NCI-H128 (cell line): ENCODE data around the gene ARL6.
A peak's percentile ranks its signal among the peaks of the same experiment; 100 is the strongest.

Experiments
- DNase-seq: peaks from one replicate; lab custom pipeline; 2025; ENCODE audit not compliant: unreplicated experiment; lab: John Stamatoyannopoulos, UW

The ARL6 gene

DNA sequence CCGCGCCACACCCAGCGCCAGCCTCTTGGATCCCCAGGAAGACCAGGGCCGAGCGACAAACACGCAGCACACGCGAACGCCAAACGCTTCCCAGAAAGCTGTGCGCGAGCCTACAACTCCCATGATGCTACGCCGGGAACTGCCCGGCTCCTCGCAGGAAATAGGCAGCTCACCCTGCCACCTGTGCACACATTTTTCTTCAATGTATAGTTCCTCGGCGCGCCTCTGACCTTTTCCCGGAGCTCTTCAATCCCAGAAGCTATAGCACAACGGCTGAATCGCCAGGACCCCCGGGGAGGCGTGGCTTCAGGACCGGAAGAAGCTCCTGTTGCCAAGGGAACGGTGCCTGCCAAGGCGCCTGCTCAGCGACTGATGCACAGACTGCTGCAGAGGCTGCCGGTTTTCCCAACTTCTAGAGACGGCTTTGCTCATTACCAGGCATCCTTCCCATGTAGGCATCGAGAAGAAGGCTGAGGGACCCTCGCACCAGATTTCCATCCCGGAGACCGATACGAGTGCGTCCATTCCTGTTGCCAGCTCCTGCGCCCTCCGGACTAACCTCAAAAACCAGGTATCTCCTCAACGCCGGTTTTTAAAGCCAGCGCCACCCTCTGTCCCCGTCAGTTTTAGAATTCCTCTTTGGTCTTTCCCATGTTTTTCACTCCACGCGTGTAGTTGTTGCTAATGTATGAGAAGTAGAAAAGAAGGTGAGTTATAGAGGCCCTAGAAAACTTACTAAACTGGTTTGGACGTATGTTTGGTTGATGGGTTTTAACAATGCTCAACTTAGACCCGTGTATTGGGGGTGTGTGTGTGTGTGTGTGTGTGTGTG lies at the start of gene ARL6:
TSS of gene ARL6 (plus strand) at position 352 of the 832 bp plus-strand sequence. CDS start 3,350 bp downstream, outside the sequence.
- peak; percentile 81 for DNase-seq

DNA sequence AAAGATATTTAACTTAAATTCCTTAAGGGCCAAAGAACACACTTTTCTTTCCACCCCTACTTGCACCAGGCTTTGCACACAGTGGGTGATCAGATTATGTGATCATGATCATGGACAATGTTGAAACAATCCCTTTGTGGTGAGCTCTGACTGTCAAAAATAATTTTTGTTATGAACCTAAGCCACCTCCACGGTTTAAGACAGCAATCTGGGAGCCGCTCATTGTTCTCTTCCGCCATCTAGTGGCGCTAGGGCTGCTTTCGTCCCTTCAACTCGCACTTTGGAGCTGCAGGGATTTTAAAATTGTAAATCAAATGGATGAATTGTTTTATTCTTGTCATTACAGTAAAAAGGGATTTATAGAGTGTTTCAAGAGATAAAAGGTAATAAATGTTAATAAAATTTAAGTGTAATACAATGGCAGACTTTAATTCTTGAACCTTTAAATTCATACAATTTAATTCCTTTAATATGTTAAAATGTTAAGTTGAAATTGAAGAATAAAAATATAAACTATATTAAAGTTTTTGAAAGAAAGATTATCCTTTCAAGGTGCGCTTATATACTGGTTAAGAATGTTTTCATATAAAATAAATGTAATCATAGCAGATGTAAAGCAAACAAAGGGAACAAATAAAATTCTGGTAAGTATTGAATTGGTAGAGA lies 45.3 kb upstream of the ARL6 start:
- peak; percentile 67 for DNase-seq

- DNase-seq, result peak; percentile 54
Measured at GRCh38 chr3:97720417-97720816, 44.1 kb upstream of the ARL6 start.

DNA sequence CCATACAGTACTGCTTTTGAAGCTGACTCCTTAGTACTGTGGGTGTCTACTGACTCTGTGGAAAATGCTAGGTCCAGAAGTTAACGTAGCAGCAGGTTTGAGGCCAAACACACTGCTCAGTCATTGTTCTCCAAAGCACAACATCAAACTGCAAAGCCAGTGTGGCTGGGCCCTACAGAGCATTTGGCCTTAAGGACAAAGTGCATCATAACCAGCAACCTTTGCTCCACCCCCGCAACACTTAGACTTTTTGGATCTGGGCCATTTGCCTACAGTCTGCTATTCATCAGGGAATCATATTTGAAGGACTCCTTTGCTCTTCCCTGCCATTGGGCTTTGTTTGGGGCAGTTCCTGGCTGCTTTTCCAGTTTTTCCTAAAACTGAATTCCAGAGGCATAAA lies 43.1 kb upstream of the ARL6 start:
- DNase-seq, result no peak

- no peak for DNase-seq
Measured at GRCh38 chr3:97736928-97737327, 27.6 kb upstream of the ARL6 start.

DNA sequence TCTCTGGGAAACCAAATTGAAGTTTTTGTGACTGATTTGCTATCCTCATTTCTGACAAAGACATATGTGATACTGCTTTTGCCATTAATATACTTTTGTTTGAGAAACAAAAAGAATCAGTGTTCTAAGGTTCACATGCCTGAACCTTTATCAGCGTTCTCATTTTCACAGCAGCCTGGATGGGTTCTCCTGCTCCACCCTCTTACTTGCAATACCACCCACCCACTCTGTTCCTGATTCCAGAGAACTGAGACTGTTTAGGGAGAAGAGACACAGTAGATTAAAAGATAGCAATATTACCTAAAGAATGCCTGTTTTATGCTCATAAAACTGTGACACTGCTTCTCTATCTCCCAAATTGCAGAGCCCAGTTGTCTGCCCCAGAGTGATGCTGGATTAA lies 25.8 kb upstream of the ARL6 start:
- DNase-seq, result no peak

GRCh38 chr3:97742036-97742435 lies 22.5 kb upstream of the ARL6 start:
- DNase-seq, result no peak

GRCh38 chr3:97744289-97744688 lies 20.3 kb upstream of the ARL6 start:
- no peak for DNase-seq

DNA sequence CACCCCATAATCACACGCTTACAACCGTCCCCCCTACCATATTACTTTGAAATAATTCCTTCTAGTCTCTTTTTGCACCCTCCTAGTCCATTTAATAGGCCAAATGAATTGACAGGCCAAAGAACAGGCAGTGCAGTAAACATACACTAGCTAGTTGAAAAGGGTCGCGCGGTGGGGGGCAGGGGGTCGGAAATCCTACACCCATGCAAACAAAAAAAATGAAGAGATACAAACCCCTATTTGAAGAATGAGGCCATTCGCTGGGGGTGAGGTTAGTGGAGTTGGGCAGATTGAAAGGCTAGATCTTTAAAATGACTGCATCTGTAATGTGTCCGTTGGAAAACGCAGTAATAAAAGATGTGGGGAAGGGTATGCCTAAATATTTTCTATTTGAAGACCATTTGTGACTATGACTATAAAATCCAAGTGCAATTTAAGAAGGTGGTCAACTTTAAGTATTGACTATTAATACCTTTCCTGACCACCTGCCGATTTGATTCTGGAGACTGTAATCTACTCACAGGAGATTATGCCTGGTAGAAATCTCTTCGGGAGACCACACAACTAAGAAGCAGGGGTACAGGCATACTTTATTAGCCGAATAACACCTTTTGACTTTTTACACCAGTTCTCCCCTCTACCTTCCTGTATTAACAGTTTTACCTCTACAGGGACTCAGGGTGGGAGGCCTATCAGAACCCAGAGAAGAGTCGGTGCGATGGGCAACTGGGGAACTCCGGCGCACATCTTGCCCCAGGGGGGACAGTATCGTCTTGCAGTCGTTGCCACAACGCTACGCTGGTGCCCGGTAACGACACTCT lies 762 bp upstream of the ARL6 start:
- DNase-seq, result no peak

DNA sequence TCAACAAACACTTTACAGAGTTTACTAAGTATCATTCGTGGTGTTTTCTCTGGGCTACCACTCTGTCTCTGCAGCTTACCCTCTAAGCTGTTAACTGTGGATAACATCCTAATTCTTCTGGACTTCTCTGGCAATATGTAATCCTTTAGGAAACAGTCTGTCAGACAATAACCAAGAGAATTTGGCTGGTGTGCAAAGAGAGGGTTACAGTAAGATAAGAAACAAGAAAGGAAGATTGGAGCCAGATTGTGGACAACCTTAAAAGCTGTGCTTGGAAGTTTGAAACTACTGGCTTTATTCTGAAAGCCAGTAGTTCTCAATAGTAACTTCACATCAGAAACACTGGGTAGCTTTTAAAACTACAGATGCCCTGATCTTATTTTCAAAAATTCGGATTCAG lies 778 bp downstream of the ARL6 start:
- DNase-seq, result no peak

GRCh38 chr3:97772926-97773325 lies 8.4 kb downstream of the ARL6 start:
- DNase-seq, result no peak

GRCh38 chr3:97778152-97778551 lies 13.6 kb downstream of the ARL6 start:
- DNase-seq, result no peak

GRCh38 chr3:97793420-97794019 lies 29.0 kb downstream of the ARL6 start:
- peak; percentile 10 for DNase-seq

GRCh38 chr3:97795951-97796350 lies 31.4 kb downstream of the ARL6 start:
- no peak for DNase-seq

GRCh38 chr3:97804471-97804870 lies 39.9 kb downstream of the ARL6 start:
- DNase-seq, result no peak

DNA sequence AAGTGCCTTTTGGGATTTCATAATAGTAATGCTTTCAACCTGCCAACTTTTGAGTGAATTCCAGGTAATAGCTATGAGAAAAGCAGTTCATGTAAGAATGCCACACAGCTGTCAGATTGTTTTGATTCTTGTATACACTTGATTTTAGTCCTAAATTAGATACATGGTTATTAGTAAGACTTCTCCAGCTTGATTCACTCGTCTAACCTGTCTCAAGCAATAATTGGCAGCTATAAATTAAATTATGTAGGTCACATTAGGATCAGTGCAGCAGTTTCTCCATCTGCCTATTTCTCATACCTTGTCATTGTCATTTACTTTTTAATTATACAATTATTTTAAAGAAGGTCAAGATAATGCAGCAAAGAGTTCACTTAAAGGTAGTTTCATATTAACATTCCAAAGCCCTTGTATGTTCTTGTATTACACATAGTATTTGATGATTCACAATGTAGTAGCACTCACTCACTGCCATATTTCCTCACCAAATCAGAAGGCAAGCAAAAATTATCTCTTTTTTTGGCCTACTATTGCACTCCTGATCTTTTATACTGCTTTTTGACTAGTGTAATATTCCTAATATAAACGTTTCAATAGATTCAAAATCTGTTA lies 46.3 kb downstream of the ARL6 start:
- no peak for DNase-seq

GRCh38 chr3:97815149-97815917 lies 50.8 kb downstream of the ARL6 start:
- DNase-seq, result no peak

GRCh38 chr3:97816811-97817210 lies 52.3 kb downstream of the ARL6 start:
- DNase-seq, result no peak

DNA sequence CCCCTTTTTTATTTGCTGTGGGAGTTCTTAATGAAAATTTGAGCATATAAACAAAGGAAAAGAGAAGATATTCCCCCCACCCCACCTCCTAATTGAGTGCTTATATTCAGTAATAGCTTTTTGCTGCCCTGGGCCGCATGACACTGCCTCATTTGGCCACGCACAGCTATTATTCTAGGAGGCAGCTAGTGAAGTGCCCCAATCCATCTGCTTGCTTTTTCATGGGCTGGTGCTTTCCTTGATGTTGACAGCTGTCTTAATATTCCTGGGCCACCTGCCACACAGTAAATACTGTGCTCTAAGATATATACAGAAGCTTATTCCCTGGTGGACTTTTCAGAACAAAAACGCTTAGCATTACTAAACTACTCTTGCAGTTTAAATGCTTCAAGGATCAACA lies 53.4 kb downstream of the ARL6 start:
- peak; percentile 88 for DNase-seq

DNA sequence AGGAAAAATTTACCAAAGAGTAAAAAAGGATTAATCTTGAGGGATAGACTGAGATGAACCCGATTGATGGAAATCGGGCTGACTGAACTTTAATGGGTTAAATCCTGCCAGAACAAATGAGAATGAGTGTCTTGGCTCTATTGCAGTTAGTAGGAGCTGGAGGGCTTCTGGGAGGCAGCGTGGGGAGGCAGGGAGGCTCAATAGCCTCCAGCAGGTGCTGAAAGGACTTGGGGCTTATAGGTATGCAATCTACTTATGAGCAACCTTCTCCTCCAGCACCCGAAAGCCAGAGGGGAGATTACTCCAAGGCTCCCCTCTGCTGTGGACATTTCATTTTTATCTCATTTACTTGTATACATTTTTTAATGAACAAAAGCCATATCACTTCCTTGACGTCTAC lies 56.2 kb downstream of the ARL6 start:
- no peak for DNase-seq
